Liver (tissue), 3 donors: ENCODE data around the gene CADPS.

ENCODE experiments used
- CTCF ChIP-seq: fragments of 150-350 bp; IDR thresholded peaks from 2 replicates; pipeline ENCODE4 v1.5.1; 2017; ENCODE audit warnings: improper control_type of control experiment, low read depth, low read length; ENCODE audit not compliant: missing input control
- FOXA1 ChIP-seq: IDR thresholded peaks from 2 replicates; pipeline ENCODE4 v1.6.1; 2016; ENCODE audit warnings: antibody characterized with exemption
- GABPA ChIP-seq, 2 donors: IDR thresholded peaks in 1 of 2; conservative IDR thresholded peaks in 1 of 2; 2 replicates each; pipeline ENCODE4 v1.6.1; 2016; ENCODE audit warnings: antibody characterized with exemption in 2 of 2, mild to moderate bottlenecking in 1 of 2, moderate library complexity in 1 of 2
- HNF4A ChIP-seq, 2 donors: conservative IDR thresholded peaks; 2 replicates each; pipeline ENCODE4 v1.6.1; 2016; ENCODE audit warnings: antibody characterized with exemption in 2 of 2, mild to moderate bottlenecking in 2 of 2
- MAX ChIP-seq: IDR thresholded peaks from 2 replicates; pipeline ENCODE4 v1.6.1; 2016; ENCODE audit warnings: antibody characterized with exemption
- RAD21 ChIP-seq, 2 donors: IDR thresholded peaks; 2 replicates each; pipeline ENCODE4 v1.6.1; 2016; ENCODE audit warnings: antibody characterized with exemption in 2 of 2, mild to moderate bottlenecking in 2 of 2
- TAF1 ChIP-seq: conservative IDR thresholded peaks from 2 replicates; pipeline ENCODE4 v1.6.1; 2016; ENCODE audit warnings: antibody characterized with exemption, mild to moderate bottlenecking
- YY1 ChIP-seq: IDR thresholded peaks from 2 replicates; pipeline ENCODE4 v1.6.1; 2016; ENCODE audit warnings: antibody characterized with exemption, mild to moderate bottlenecking
- donor health status: healthy.
- donor health status: healthy.

- TF ChIP-seq TAF1 (no peak), HNF4A (conservative IDR thresholded peaks at IDR 0.05) (no peak), CTCF (no peak), FOXA1 (no peak), YY1 (no peak), GABPA (IDR thresholded peaks at IDR 0.05 in 1 of 2, conservative IDR thresholded peaks at IDR 0.05 in 1 of 2) (no peak), RAD21 (IDR thresholded peaks at IDR 0.05) (no peak), MAX (no peak)
These were observed 35.5 kb downstream of the CADPS start for GRCh38 chr3:62839748-62840147.
